GM18868 (cell line): Measurements from ENCODE around the gene KRT71.

ENCODE experiments used
- ATAC-seq: cut with Tn5 transposase; IDR thresholded peaks from one replicate; pipeline ENCODE4 v1.9.1; 2021; ENCODE audit warnings: mild to moderate bottlenecking, moderate library complexity; ENCODE audit not compliant: unreplicated experiment

Gene KRT71

GRCh38 chr12:52523824-52524223 lies 29.1 kb downstream of the KRT71 start:
- no peak for ATAC-seq

- ATAC-seq: no peak
Measured at GRCh38 chr12:52522346-52523011, 30.5 kb downstream of the KRT71 start.

- no peak for ATAC-seq
Measured at GRCh38 chr12:52521568-52522266, 31.2 kb downstream of the KRT71 start.

GRCh38 chr12:52521175-52521567 lies 31.8 kb downstream of the KRT71 start:
- no peak for ATAC-seq

- ATAC-seq: no peak
Measured at GRCh38 chr12:52519826-52520662, 32.9 kb downstream of the KRT71 start, which contains the start of gene KRT5. Gene KRT5 (minus strand): TSS chr12:52520394. CDS start chr12:52520296, 98 bp downstream.

GRCh38 chr12:52519387-52519703 lies 33.6 kb downstream of the KRT71 start:
- ATAC-seq: no peak

- no peak for ATAC-seq
Measured at GRCh38 chr12:52518574-52519386, 34.2 kb downstream of the KRT71 start.

GRCh38 chr12:52517888-52518287 lies 35.1 kb downstream of the KRT71 start:
- ATAC-seq: no peak

GRCh38 chr12:52517005-52517835 lies 35.7 kb downstream of the KRT71 start:
- no peak for ATAC-seq

GRCh38 chr12:52515927-52516831 lies 36.8 kb downstream of the KRT71 start:
- ATAC-seq: no peak

- ATAC-seq: no peak
Measured at GRCh38 chr12:52515319-52515646, 37.7 kb downstream of the KRT71 start.

GRCh38 chr12:52514471-52515318 lies 38.2 kb downstream of the KRT71 start:
- no peak for ATAC-seq

- ATAC-seq: no peak
Measured at GRCh38 chr12:52513736-52514135, 39.2 kb downstream of the KRT71 start.

- no peak for ATAC-seq
Measured at GRCh38 chr12:52508211-52508610, 44.7 kb downstream of the KRT71 start.

- ATAC-seq: no peak
Measured at GRCh38 chr12:52506858-52507715, 45.9 kb downstream of the KRT71 start.

- no peak for ATAC-seq
Measured at GRCh38 chr12:52502877-52503276, 50.1 kb downstream of the KRT71 start.

GRCh38 chr12:52501490-52501889 lies 51.5 kb downstream of the KRT71 start:
- no peak for ATAC-seq
